GM18861 (cell line): ENCODE measurements around the gene METRNL.

Experiments
- ATAC-seq: cut with Tn5 transposase; IDR thresholded peaks from one replicate; pipeline ENCODE4 v1.9.1; 2021; ENCODE audit not compliant: unreplicated experiment

METRNL gene

GRCh38 chr17:83103943-83104311 is 24.5 kb downstream of the METRNL start:
- no peak for ATAC-seq

GRCh38 chr17:83104577-83105505 is 25.4 kb downstream of the METRNL start:
- no peak for ATAC-seq

- no peak for ATAC-seq
These were observed 26.1 kb downstream of the METRNL start for GRCh38 chr17:83105512-83105911.

DNA sequence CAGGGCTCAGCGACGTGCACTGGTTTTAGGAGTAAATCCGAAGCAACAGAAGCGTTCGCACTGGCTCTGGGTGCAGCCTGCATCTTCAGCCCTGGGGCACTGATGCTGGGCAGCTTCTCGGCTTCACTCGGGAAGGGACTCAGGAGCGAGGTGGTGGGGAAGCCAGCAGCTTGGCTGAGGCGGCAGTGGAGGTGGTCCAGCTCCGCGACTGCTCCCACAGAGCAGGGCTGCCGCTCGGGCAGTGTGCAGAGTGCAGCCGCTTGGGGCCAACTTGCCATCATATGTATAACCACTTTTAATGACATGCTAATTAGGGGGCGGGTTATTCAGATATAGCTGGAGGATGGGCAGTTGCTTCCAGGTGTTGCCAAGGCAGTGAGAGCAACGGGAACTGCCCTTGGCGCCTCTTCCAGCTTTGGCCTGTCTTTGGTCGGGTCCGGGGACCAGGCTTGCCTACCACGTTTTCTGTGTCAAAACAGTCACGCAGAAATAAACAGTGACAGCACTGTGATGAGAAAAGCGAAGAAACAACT is 26.7 kb downstream of the METRNL start:
- ATAC-seq: no peak

GRCh38 chr17:83106913-83107655 is 27.7 kb downstream of the METRNL start:
- no peak for ATAC-seq

DNA sequence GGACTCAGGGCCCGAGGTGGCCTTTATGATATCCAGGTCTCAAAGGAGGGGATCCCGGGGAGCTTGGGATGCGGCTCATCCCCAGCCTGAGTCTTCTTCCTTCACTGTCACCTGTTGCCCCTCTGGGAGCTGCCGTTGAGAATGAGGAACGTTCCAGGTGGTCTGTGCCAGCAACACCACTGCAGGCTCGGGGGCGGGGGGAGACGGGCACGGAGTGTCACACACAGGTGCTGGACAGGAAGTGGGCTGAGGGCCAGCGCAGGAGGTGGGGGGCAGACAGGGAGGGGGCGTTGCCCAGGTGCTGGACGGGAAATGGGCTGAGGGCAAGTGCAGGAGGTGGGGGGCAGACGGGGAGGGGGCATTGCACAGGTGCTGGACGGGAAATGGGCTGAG is 28.2 kb downstream of the METRNL start:
- ATAC-seq: no peak

GRCh38 chr17:83108709-83109108 is 29.3 kb downstream of the METRNL start:
- no peak for ATAC-seq

GRCh38 chr17:83109386-83109785 is 30.0 kb downstream of the METRNL start:
- ATAC-seq: no peak

- no peak for ATAC-seq
These were observed 30.6 kb downstream of the METRNL start for GRCh38 chr17:83109793-83110645.

- no peak for ATAC-seq
These were observed 31.3 kb downstream of the METRNL start for GRCh38 chr17:83110735-83111134.

DNA sequence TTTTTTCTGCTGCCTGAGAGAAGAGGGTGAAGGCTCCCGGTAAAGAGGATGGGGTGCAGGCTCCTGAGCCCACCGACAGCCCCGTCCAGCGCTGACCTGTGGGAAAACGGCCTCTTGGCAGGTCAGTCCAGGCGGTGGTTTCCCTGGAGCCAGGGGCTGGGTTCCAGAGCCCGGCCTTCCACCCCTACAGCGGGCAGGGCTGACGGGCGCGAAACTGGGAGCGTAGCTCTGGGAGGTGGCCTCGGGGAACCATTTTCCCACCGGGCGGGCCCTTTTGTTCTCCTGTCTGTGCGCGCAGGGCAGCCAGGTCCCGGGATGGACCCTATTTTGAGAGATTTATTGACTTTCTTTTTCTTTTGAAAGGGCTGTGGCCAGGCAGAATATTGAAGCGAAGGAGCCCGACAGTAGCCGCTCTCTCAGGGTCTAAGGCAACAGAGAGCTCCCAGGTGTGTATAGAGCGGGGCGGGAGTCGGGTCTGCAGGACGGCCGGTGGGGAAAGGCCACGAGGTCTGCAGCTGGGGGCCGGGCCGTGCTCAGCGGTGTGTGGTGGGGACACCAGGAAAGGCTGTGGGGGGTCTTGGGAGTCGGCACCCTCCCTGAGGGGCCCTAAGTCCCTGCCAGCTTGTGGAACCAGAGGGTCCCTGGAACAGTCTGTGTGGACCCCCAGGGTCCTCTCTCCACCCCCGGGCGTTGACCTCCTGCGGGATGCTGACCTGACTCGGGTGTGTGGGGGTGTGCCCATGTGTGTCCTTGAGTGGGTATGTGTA is 32.3 kb downstream of the METRNL start:
- no peak for ATAC-seq

- no peak for ATAC-seq
These were observed 34.0 kb downstream of the METRNL start for GRCh38 chr17:83113381-83113780.

DNA sequence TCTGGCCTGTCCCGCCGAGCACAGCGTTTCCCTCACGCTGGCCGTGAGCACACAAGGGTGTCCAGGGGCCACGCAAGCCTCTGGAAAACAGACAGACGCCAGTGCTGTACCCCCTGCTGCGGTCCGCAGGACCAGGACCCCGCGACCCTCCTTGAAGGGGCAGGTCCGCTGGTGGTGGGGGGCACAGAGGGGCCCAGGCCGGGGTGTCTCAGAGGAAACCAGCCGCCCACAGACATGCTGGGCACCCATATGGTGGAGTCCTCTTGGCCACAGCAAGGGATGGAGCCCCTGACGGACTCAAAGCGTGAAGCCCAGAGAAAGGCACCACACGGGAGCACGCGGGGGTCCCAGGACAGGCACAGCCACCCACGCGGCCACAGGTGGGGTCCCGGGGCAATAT is 34.4 kb downstream of the METRNL start:
- no peak for ATAC-seq

DNA sequence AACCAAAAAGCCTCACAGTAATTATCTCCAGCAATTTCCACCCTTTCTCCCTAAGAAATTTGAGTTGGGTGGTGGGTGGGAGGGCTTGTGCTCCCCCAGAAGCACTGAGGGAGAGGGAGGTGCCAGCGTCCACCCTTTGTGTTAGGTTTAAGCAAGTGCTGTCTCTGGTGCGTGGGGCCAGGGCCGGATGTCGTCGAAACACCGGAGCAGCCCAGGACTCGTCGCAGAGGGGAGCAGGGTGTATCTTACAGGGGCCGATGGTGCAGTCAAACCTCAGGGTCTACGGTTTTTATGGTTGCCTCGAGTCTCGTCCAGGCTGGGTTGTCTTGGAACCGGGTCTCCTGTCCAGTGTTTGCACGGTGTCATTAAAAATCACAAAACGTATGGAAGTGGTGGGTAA is 35.3 kb downstream of the METRNL start:
- no peak for ATAC-seq

GRCh38 chr17:83115202-83115651 is 35.8 kb downstream of the METRNL start:
- no peak for ATAC-seq

DNA sequence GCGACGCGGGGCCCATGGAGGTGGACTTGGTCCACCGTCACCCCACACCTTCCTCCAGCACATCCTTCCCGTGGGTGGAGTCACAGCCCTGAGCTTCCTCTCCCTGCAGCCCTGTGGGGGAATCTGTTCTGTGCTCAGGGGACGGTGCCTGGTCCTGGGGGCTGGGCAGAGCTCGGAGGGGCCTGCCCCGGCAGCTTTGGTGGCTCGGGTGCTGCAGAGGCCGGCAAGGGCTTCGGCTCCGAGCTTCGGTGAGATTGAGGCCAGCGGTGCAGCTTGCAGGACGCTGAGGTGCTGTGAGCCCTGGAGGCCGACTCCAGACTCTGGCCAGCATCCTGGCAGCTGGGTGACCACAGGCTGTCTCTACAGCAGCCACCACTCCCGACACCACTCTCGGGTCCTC is 36.4 kb downstream of the METRNL start:
- no peak for ATAC-seq

GRCh38 chr17:83116311-83116771 is 36.9 kb downstream of the METRNL start:
- no peak for ATAC-seq

GRCh38 chr17:83116783-83117555 is 37.6 kb downstream of the METRNL start:
- no peak for ATAC-seq

GRCh38 chr17:83117583-83117982 is 38.2 kb downstream of the METRNL start:
- no peak for ATAC-seq
